Stomach (tissue), 9 donors: ENCODE data around the gene HTRA2. TPM values are rescaled to one million over a fixed set of nuclear protein-coding genes. Genes with fewer than 3 reads are reported as not detected.

Experiments used
- DNase-seq, 2 donors: peaks; one replicate each; pipeline versions ENCODE4 v3.0.0 to v3.0.0-alpha.2; 2013 to 2019
- H3K27ac ChIP-seq, 5 donors: fragments of 200-600 bp in 4 of 5; sonication (generic) in 4 of 5; one replicate each; pipeline ENCODE4 v1.5.1; 2013 to 2019; ENCODE audit warnings: mild to moderate bottlenecking in 1 of 5, moderate library complexity in 1 of 5
- H3K27me3 ChIP-seq, 3 donors: fragments of 200-600 bp; sonication (generic); one replicate each; pipeline ENCODE4 v1.5.1; 2017 to 2019; ENCODE audit warnings: mixed run types in 1 of 3
- H3K36me3 ChIP-seq, 4 donors: fragments of 200-600 bp; sonication (generic); 1 replicate in 3 of 4; 2 replicates in 1 of 4; pipeline ENCODE4 v1.5.1; 2016 to 2019
- H3K4me1 ChIP-seq, 4 donors: fragments of 200-600 bp; sonication (generic); one replicate each; pipeline ENCODE4 v1.5.1; 2016 to 2019
- H3K4me3 ChIP-seq, 4 donors: fragments of 200-600 bp; sonication (generic) in 3 of 4; one replicate each; pipeline ENCODE4 v1.5.1; 2016 to 2019; ENCODE audit warnings: mild to moderate bottlenecking in 1 of 4
- H3K9me3 ChIP-seq, 4 donors: fragments of 200-600 bp; sonication (generic); one replicate each; pipeline ENCODE4 v1.5.1; 2016 to 2019
- CTCF ChIP-seq, 7 experiments: fragments of 450-650 bp in 4 of 7; fragments of 200-600 bp in 3 of 7; sonication (generic) in 3 of 7; IDR thresholded peaks; one replicate each; pipeline ENCODE4 v1.5.1; 2016 to 2019; ENCODE audit warnings: antibody characterized with exemption in 7 of 7, control low read depth in 2 of 7, mild to moderate bottlenecking in 1 of 7
- EP300 ChIP-seq: sonication (generic); formaldehyde crosslinking; IDR thresholded peaks from one replicate; pipeline ENCODE4 v1.6.1; 2017; ENCODE audit warnings: antibody characterized with exemption
- POLR2A ChIP-seq, 4 donors: fragments of 450-650 bp; IDR thresholded peaks; one replicate each; pipeline ENCODE4 v1.6.1; 2016; ENCODE audit warnings: antibody characterized with exemption in 4 of 4, control low read depth in 2 of 4, mild to moderate bottlenecking in 1 of 4, moderate library complexity in 1 of 4
- POLR2AphosphoS5 ChIP-seq, 3 donors: sonication (generic); formaldehyde crosslinking; IDR thresholded peaks; one replicate each; pipeline ENCODE4 v1.6.1; 2016; ENCODE audit warnings: antibody characterized with exemption in 3 of 3
- WGBS, 5 donors: extraction: QIAGEN DNeasy Blood & Tissue Kit in 3 of 5; methylation state at CpG; one replicate each; pipeline versions ENCODE4 v1.1.5 to v1.1.7; 2013 to 2018; 5-methylcytosine and 5-hydroxymethylcytosine counted together
- intact Hi-C: fragments of 100-400 bp; cut with DNase I; formaldehyde crosslinking; loops from one replicate; pipeline ENCODE4 v1.15.1; 2023; ENCODE audit warnings: low total_unique reads
- polyA plus RNA-seq, 3 donors: library from polyadenylated mRNA; stranded (reverse); fragments of 200-250 nt; gene quantifications; one replicate each; pipeline ENCODE4 v1.2.3, GENCODE V29; 2013
- total RNA-seq, 5 donors: library from RNA; depleted of rRNA; stranded (reverse); fragments of >200 nt; gene quantifications; one replicate each; pipeline versions ENCODE4 v1.1.0 to v1.2.3, GENCODE V29; 2014 to 2016
- donor health status: healthy with polysubstance abuse.
- donor health status: Bipolar disorder and iron deficiency.
- donor health status: healthy.

Gene HTRA2
- total and polyA plus RNA-seq, 8 donors: 7.6 to 60.0 (median 25.0) TPM

- Histone ChIP-seq H3K36me3 (peaks cover 49 to 97% (median 93%) of the 10 kb centered on the region in 4 donors), H3K4me3 (no peak overlapping the region), H3K27ac (no peak overlapping the region), H3K9me3 (no peaks in the 10 kb centered on the region), H3K27me3 (no peaks in the 10 kb centered on the region), H3K4me1 (peaks cover 0 to 11% (median 2%) of the 10 kb centered on the region in 4 donors)
- no peak for DNase-seq
- TF ChIP-seq CTCF (IDR thresholded peaks at IDR 0.05) (no peak), POLR2AphosphoS5 (IDR thresholded peaks at IDR 0.05) (no peak), POLR2A (IDR thresholded peaks at IDR 0.05) (no peak), EP300 (no peak)
- WGBS, 5 donors: 92 to 97% (median 95%) methylated on average over 7 to 9 of the region's 9 CpGs
- intact Hi-C loops: no loop called here
Observed at GRCh38 chr2:74489906-74490305, 39.8 kb upstream of the HTRA2 start.

GRCh38 chr2:74491648-74492544 lies 37.8 kb upstream of the HTRA2 start:
- Histone ChIP-seq H3K9me3 (no peaks in the 10 kb centered on the region), H3K4me3 (no peak overlapping the region), H3K27me3 (peaks cover 0 to 3% (median 0%) of the 10 kb centered on the region in 3 donors), H3K4me1 (no peaks in the 10 kb centered on the region), H3K27ac (no peak overlapping the region), H3K36me3 (peaks cover 43 to 77% (median 74%) of the 10 kb centered on the region in 4 donors)
- no peak for DNase-seq
- 87 to 92% (median 90%) methylated on average over 12 of the region's 12 CpGs for WGBS, 5 donors
- TF ChIP-seq POLR2A (IDR thresholded peaks at IDR 0.05): no peak
- TF ChIP-seq POLR2AphosphoS5 (IDR thresholded peaks at IDR 0.05): no peak
- TF ChIP-seq EP300: no peak
- no peak for TF ChIP-seq CTCF (IDR thresholded peaks at IDR 0.05)
- intact Hi-C loops: no loop called here

GRCh38 chr2:74493546-74493945 lies 36.2 kb upstream of the HTRA2 start:
- Histone ChIP-seq H3K27ac (no peak overlapping the region), H3K4me1 (peaks cover 12 to 15% (median 14%) of the 10 kb centered on the region in 4 donors), H3K27me3 (peaks cover 0 to 20% (median 13%) of the 10 kb centered on the region in 3 donors), H3K4me3 (no peak overlapping the region), H3K9me3 (no peaks in the 10 kb centered on the region), H3K36me3 (peaks cover 43 to 60% (median 59%) of the 10 kb centered on the region in 4 donors)
- intact Hi-C loops: no loop called here
- no peak for TF ChIP-seq CTCF (IDR thresholded peaks at IDR 0.05)
- no peak for TF ChIP-seq EP300
- TF ChIP-seq POLR2A (IDR thresholded peaks at IDR 0.05): no peak
- TF ChIP-seq POLR2AphosphoS5 (IDR thresholded peaks at IDR 0.05): no peak
- 90 to 97% (median 93%) methylated on average over 3 of the region's 3 CpGs for WGBS, 5 donors
- DNase-seq: no peak

- 81 to 100% (median 94%) methylated on average over 1 of the region's 1 CpG for WGBS, 5 donors
- peaks cover 36 to 42% (median 41%) of the 10 kb centered on the region in 4 donors for H3K36me3 ChIP-seq
- H3K27me3 ChIP-seq: peaks cover 0 to 39% (median 30%) of the 10 kb centered on the region in 3 donors
- no peaks in the 10 kb centered on the region for H3K9me3 ChIP-seq
- TF ChIP-seq EP300 (no peak), CTCF (IDR thresholded peaks at IDR 0.05) (no peak), POLR2AphosphoS5 (IDR thresholded peaks at IDR 0.05) (no peak), POLR2A (IDR thresholded peaks at IDR 0.05) (no peak)
- H3K4me1 ChIP-seq: peaks cover 25 to 31% (median 29%) of the 10 kb centered on the region in 4 donors
- H3K4me3 ChIP-seq: no peak overlapping the region
- DNase-seq: no peak
- intact Hi-C loops: no loop called here
- H3K27ac ChIP-seq: no peak overlapping the region
Observed at GRCh38 chr2:74495440-74495839, 34.3 kb upstream of the HTRA2 start.
